Kasumi-1 (cell line): ENCODE results near the gene KCND3.

Experiments
- DNase-seq, 2 experiments: peaks; one replicate each; lab custom pipeline; 2025; lab: John Stamatoyannopoulos, UW

The KCND3 gene

DNA sequence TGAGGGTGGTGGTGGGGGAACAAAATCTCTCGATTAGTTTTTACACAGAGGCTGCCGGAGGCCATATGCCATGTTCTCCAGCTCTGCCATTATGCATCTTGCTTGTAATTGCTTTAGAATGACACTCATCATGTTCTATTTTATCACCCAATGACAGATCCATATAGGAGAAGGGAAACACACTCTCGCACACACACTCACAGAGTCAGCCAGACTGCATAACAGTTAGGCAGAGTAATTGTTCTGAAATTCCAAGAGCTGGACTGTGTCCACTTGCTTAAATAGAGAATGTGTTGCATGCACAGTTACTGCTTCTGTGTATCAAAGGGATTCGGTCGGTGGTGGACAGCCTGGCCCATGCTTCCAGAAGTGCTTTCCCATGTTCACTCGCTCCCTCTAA is 30.6 kb downstream of the KCND3 start:
- DNase-seq = no peak

DNA sequence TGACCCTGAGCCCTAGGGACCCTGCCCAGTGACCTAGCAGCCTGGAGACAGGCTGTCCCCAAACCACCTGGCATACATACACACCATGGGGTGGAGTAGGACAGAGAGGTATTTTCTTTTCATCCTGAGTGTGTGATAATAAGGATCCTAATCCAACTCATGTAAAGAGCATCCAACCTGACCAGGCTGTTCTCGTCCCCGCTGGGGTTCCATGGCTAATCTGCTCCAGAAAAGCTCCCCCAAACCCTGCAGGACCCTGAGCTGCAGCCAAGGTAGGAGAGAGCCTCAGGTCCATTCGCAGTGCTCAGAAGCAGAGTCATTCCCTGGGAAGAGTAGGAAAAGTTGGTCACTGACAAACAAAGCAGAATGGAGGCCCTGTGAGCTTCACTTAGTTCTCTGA is 31.4 kb downstream of the KCND3 start:
- no peak for DNase-seq

DNA sequence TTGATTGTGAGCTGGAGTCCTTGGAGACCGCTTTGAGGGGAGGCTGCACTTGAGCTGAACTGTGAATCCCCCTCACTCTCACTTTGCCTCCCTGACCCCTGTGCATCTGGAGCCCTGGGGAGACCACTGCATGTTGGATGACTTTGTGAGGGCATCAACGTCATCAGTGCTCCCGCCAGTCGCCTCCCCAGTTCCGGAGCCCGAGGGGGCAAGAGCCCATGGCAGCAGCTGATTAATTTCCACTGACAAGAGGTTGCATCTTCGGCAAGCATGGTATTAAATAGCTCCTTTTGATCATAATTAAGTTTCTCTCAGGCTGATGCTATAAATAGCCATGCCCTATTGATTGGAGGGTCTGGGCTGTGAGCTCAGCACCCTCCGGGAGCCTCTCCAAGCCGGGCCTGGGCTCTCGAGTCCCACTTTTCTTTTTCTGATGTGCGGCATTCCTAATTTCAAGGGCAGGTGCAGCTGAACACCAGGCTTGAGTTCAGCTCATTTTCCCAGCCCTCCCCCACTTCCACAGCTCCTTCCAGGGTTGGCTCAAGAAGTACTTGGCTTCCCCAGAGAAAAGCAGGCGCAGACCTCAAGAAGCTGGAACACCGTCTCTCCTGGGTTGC is 33.2 kb downstream of the KCND3 start:
- no peak for DNase-seq

DNA sequence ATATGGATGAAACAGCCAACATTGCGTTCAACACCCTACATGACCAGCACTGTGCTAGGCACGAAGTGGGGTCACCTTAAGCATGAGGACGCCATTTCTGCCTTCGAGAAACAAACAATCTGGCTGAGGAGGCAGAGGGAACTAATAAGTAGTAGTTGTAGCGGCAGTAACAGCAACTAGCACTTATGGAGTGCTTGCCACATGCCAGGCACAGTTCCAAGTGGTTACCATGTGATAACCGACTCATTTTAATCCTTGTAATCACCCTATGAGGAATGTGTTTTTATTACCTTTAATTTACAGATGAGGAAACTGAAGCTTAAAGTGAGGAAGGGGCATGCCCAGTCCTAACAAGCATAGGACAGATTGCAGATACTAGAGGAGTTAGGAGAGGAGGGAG is 33.7 kb downstream of the KCND3 start:
- no peak for DNase-seq

DNA sequence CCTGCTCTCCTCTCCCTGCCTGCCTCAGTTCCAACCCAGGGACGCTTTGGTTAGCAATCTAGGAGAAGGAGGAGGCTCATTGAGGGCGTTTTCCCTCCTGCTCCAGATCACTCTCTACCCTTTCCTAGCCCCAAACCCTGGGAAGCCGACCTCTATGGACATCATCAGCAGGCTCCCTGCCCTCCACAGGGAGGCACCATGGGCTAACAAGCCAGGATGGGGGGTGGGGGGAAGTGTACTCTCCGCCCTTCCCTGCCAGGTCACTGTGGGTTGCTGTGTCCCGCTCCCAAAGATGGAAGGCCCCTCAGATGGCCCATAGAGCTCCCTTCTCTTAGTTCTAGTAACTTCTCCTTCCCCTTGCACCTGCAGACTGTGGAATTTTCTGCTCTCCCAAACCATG is 35.7 kb downstream of the KCND3 start:
- DNase-seq = no peak

DNA sequence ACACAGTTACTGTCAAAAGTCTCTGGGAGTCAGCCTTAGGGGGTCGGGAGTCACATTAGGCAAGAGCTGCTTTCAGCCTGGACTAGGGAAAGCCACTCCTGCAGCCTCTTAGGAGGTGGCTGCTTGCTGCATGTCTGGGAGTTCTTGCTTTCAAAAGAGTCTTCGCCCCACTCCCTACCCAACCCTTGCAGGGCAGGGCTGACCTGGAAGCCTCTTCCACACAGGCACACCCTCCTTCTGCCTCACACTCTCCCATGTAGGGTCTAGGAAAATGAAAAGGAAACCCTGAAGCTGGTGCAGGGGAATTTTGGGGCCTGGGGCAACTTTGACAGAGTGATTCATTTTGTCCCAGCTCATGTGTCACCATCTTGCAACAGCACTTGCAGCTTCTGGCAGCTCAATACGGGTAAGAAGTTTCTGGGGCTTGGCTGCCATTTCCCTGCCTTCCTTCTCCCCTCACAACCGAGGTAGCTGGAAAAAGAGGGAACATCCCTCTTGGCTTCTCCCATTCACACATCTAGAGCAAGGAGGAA is 37.3 kb downstream of the KCND3 start:
- DNase-seq = no peak

DNA sequence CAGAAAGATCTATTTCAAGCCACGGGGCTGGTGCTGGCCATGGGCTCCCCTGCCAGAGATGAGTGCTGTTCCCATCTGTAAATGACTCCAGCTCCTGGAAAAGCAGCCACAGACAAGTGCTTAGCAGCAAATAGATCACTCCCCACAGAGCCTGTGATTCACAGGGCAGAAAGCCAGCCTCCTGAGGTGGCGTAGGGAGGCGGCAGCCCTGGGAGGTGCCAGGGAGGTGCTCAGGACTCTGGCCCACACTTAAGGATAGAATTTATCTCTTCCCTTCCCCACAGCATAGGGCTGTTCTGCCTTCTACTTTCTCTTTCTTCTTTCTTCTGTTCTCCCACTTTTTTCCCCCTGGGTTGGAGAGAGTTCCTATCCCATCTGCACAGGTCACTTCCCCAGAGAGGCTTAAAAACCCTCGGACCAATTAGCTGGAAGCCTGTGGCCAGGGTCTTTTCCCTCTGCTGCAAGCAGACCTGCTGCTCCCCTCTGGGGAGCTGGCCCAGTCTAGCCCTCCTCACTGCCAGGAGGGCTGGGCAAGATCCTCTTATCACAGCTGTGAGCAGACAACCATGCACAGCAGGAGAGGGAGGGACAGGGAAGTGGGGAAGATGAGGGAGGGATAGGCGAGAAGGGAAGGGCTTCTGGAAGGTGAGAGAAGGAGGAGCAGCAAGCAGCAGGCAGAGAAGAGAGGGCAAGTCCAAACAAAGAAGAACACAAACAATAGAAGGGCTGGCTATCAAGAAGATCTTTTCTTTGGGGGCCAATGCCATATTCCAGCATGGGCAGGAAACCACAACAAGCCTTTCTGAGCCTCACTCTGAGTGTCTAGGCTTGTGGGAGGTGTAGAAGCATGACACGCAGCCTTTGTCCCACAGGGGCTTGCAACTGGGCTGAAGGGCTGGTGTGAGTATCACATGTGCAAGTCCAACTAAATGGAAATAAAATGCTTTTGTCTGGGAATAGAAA is 41.0 kb downstream of the KCND3 start:
- no peak for DNase-seq

DNA sequence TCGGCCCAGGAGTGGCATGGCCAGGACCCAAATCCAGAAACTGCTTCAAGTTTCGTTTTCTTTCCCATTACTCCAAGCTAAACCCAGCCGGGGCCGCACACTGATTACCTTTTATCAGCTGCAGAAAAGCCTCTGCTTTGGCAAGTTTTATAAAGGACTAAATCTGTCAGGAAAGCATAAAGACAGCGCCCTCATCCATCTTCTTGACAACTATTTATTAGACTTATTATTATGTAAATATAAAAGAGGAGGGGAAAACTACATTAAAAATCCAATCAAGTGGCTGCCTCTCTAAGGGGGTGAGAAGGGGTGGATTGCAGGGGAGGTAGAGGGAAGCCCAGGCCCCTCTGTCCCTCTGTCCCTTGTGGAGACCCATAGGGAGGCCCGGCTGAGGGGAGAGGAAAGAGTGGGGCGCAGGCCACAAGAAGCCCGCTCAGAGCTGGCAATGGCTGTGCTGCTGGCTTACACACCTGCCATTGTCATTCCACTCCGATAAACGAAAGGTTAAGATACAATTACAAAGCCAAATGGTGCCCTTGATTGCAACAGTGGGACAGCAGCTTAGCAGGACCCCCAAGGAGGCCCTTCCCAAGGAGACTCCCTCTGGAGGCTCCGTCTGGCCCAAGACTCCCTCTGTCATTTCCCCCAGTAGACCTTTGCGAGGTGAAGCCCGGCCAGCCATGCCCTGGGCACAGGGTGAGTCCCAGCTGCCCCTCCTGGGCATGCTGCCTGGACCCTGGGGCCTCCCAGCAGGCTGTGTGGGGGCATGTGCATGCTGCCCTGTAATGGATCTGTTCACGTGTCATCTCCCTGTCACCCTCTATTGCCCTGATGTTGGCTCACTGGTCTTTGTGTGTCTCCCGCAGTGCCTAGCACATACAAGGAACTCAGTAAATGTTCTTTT is 45.4 kb downstream of the KCND3 start:
- no peak for DNase-seq

DNA sequence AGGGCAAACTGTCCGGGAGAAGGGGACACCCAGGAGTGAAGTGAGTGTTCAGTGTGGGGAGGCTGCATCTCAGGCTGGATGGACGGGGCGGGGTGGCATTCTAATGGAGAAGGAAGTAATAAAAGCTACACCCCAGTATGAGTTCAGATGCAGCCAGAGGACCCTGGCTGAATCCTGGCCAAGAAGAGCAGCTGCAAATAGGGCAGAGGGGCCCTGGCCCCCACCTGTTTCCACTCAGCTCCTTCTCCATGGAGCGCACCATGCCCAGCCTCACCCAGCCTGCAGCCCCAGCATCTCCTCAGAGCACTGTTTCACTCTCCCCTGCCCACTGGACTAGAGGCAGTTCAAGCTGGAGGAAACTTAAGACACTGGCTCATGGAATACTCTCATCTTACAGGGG is 46.4 kb downstream of the KCND3 start:
- no peak for DNase-seq

DNA sequence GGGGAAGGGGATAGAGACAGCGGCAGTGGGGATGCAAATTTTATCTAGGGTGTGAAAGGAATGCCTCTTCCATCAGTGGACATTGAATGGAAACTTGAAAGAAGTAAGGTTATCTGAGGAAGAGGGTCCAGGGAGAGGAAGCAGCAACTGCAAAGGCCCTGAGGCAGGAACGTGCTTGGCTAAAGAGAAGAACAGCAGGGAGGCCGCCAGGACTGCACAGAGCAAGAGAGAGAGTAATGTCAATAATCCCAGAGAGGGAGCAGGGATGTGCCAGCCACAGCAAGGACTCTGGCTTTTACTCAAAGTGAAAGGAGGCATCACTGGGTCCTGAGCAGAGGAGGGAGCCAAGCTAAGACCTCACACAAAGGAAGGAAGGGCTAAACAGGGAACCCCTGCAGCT is 50.9 kb downstream of the KCND3 start:
- DNase-seq = no peak

DNA sequence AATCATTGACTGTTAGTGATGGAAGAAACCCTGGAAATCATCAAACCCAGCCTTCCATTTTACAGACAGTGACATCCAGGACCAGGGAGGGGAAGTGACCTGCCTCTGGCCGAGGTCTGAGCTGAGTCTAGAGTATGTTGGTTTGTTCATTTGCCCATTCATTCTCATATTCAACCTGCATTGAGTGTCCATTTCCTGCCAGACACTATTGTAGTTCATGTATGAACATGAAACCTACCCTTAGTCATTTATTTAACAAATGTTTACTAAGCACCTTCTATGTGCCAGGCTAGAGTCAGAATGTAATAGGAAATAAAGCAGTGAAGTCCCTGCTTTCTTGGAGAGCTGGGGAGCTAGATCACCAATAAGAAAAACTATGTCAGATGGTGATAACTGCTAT is 51.3 kb downstream of the KCND3 start:
- DNase-seq = no peak

DNA sequence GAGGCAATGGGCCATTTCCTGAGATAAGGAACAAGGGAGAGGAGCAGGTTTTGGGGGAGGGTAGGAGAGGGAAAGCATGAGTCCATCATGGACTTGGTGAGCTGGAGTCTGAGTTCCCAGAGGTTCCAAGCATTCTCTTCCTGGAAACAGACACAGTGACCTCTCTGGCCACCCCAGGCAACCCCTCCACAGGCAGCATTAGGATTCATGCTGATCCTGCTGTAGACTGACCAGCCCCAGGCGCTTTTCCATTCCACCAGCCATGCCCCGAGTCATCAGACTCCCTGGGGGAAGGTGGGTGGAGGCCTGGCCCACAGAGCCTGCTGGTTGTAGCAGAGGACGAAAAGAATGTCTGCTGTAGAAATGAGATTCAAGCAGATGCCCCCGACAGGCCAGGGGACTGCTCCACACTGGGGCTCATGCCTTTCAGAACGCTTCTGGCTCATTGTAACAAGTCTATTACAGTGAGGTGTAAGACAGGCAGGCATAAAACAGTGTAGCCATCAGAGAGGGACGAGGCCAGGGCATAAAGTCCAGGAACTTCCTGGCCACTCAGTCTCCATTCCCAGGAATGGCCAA is 52.2 kb downstream of the KCND3 start:
- DNase-seq = no peak

DNA sequence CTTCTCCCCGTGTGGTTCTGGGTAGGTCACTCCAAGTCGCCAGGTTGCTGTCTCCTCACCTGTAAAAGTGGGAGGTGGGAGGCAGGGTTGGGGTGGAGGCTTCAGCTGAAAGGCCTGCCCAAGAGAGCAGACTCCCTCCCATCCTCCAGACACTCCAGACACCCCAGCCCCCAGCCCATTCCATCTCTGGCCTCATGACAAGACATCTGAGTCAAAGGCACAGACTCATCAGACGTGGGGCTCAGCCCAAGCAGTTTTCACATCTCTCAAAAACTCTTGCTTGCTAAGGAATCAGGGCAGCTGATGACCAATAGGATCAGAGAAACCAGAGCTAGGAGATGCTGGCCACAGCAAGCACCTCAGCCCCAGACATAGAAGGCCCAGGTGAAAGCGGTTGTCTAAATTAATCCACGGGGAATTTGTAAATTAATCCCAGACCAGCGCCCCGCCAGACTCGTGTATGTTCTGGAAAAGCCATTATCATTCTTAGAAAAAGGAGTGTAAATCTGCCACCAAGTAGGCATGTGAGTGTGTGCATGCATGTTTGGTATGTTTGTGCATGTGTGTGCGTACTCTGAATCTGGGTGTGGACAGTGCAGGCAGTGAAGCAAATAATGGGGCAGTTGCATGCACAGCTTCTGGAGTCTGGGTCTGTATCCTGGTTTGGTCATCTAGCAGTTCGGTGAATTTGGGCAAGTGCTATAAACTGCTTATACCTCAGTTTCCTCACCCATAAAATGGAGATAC is 55.2 kb downstream of the KCND3 start:
- DNase-seq = no peak

DNA sequence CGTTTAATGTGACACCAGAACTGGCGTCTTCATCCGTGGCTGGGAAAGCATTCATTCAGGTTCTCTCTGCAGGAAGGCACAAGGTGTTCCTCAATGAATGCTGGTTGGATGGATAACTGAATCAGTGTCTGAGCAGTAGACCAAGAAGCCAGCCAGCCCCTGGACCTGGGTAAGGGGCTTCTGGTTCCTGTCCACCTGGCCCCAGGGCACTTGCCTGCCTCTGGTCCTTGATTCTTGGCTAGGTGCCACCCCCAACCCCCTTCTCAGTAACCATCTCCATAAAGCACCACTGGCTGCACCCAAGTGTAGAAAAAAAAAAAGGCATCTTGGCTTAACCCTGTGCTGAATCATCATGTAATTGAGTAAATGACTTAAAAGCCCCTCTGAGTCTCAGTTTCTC is 59.1 kb downstream of the KCND3 start:
- no peak for DNase-seq

DNA sequence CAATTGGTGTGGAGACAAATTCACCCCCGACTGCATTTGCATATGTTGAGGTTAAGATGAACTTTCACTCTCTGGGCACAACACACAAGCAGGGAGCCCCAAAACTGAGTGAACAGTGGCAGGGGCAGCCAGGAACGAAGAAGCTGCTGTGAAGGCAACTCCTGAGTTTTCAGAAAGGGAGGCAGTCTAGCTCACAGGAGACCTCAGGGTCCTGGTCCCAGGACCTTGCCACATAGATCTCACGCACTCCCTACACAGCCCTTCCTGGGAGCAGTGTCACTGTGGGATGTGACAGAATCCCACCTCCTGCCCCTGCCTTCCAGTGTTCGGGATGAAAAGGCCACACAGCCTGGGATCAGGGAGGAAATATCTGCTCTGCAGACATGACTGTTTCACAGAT is 60.9 kb downstream of the KCND3 start:
- DNase-seq = no peak

DNA sequence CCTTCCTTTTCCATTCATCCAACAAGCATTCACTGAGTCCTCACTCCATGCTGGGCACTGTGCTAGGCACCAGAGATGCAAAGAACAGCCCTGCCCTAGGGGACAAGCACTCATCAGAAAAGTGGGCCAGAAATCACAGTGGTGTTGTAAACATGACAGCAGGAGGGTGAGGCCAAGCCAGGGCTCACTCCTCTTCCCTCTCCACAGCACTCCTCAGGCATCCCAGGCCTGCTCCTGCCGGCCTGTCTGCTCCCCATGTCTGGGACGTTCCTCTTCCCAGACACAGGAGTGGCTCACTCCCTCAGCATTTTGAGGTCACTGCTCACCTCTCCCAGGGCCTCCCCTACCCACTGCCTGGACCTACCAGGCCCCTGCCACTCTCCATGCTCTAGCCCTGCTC is 61.8 kb downstream of the KCND3 start:
- no peak for DNase-seq

DNA sequence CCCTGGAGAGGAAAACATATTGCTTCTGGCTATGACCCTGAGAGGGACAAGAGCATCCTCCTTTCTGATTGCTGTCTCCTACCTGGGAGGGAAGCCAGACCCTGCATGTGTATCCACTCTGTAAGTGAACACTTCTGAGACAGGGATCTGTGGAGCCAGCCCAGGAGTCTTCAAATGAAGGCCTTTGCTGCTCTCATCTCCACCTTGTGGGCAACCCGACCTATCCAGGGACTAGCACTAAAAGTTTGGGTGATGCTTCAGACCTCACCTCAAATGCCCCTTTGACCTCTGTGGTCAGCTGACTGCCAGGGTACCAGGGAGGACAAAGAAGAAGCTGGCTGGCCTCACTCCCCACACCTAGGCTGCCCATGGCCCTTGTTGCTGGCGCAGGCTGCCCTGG is 64.7 kb downstream of the KCND3 start:
- DNase-seq = no peak

DNA sequence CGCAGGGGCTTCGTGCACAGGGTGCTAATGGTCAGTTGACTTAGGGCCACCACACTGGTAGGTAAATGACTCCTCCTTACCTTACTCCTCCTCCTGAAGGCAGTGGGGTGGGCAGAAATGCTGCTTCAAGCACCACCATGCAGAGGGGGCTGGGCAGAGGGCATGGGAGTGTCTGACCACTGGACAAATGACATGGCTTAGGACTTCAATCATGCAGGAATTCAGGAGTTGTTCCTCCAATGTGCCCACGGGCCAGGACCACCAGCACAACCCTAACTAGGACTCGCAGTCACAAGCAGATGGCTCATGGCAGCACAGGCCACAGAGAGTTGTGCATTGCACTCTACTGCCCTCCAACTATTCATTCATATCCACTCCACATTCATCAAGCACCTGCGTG is 65.7 kb downstream of the KCND3 start:
- no peak for DNase-seq

DNA sequence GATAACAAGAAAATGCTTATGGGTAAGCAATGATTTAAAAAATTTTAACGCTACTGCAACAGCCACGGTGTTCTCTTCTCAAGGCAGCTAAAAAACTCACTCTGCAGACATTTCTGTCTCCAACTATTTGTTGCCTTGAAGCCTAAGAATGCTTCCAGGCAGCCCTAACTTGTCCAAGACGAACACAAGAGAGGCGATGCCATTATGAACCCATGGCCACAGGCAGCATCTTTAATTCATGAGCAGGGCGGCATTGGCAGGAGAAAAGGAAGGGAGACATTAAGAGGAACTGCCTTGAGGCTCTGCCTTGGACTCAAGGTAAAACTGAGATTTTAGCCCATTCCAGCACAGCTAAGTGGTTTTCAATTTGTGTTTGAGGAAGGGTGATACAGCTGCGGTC is 67.5 kb downstream of the KCND3 start:
- DNase-seq = no peak

DNA sequence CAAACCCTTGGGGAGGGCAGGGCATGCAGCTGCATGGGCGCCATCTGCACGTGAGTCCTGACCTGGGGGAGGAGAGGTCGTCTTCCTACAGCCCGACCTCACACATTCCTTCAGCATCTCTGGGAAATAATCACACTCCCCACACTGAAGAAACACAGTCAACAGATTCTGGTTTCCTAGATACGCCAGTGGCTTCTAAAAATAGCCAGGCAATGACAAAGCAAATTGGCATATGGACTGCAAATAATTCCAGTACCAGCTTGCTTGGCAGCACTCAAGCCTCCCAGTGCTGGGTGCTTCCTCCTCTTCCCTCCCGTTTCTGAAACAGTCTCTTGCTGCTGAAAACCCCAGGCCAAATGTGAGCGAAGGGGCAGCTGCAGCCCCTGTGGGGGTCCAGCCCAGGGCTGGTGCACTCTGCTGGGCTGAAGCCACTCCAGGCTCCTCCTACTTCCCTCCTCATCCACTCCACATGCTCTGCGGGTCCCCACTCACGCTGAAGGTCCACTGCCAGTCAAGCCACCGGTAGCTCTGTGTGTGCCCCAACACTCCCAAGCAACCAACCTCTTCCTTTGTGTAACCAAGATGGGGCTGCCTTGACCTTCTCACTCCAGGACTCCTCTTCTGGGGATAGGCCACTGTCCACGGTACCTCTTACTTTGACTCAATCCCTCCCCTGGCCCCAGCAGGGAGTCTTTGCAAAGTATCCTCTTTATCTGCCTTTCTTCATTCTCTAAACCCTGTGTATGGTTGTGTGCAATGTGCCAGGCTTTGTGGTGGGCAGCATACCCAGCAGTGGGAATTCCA is 69.0 kb downstream of the KCND3 start:
- DNase-seq = no peak
